GM23338 (cell line): Measurements from ENCODE around the gene TMEM139. TPM values are rescaled to one million over a fixed set of nuclear protein-coding genes. Genes with fewer than 3 reads are reported as not detected.

Experiments
- ATAC-seq: fragments of 200-7000 bp; cut with Tn5 transposase; 3 replicates; pipeline ENCODE4 v1.9.1; 2020
- DNase-seq: peaks from one replicate; pipeline ENCODE4 v3.0.0-alpha.2; 2015; ENCODE audit warnings: low spot score
- H2AFZ ChIP-seq: fragments of 200-600 bp; sonication (generic); 2 replicates; pipeline ENCODE4 v1.8.0; 2016; ENCODE audit warnings: antibody characterized with exemption, mild to moderate bottlenecking, moderate library complexity
- H3F3A ChIP-seq: fragments of 200-600 bp; sonication (generic); replicated peaks from 2 replicates; pipeline ENCODE4 v1.8.0; 2017; ENCODE audit warnings: antibody characterized with exemption, mixed run types, low read depth
- H3K27ac ChIP-seq: fragments of 200-600 bp; sonication (generic); 2 replicates; pipeline ENCODE4 v1.6.1; 2016; ENCODE audit warnings: low read depth
- H3K27me3 ChIP-seq: fragments of 200-600 bp; sonication (generic); 2 replicates; pipeline ENCODE4 v1.8.0; 2016; ENCODE audit warnings: mild to moderate bottlenecking, mixed run types, moderate library complexity; ENCODE audit not compliant: insufficient read depth
- H3K36me3 ChIP-seq: fragments of 200-600 bp; sonication (generic); 2 replicates; pipeline ENCODE4 v1.8.0; 2016; ENCODE audit warnings: mild to moderate bottlenecking; ENCODE audit not compliant: insufficient read depth
- H3K4me1 ChIP-seq: fragments of 200-600 bp; sonication (generic); 2 replicates; pipeline ENCODE4 v1.8.0; 2016; ENCODE audit warnings: mild to moderate bottlenecking, moderate library complexity; ENCODE audit not compliant: insufficient read depth
- H3K4me2 ChIP-seq: fragments of 200-600 bp; sonication (generic); 2 replicates; pipeline ENCODE4 v1.7.1; 2017; ENCODE audit warnings: mixed run types
- H3K4me3 ChIP-seq: fragments of 200-600 bp; sonication (generic); 2 replicates; pipeline ENCODE4 v1.6.1; 2016; ENCODE audit warnings: mixed run types
- H3K79me2 ChIP-seq: fragments of 200-600 bp; sonication (generic); replicated peaks from 2 replicates; pipeline ENCODE4 v1.8.0; 2017; ENCODE audit warnings: mild to moderate bottlenecking; ENCODE audit not compliant: insufficient read depth
- H3K9me2 ChIP-seq: fragments of 200-600 bp; sonication (generic); 2 replicates; pipeline ENCODE4 v1.8.0; 2017; ENCODE audit not compliant: insufficient read depth
- H4K20me1 ChIP-seq: fragments of 200-600 bp; sonication (generic); replicated peaks from 2 replicates; pipeline ENCODE4 v1.8.0; 2017; ENCODE audit warnings: mild to moderate bottlenecking; ENCODE audit not compliant: insufficient read depth
- H3K27ac Mint-ChIP-seq: 2 replicates; pipeline ENCODE4 v1.8.0; 2020; ENCODE audit warnings: inconsistent platforms, mild to moderate bottlenecking, moderate library complexity, mixed read lengths
- H3K27me3 Mint-ChIP-seq: 3 replicates; pipeline ENCODE4 v1.8.0; 2022; ENCODE audit warnings: low read depth, mild to moderate bottlenecking, moderate library complexity, mixed read lengths, inconsistent platforms; ENCODE audit not compliant: insufficient read depth, poor library complexity
- H3K36me3 Mint-ChIP-seq: 3 replicates; pipeline ENCODE4 v1.8.0; 2021; ENCODE audit warnings: low read depth, mild to moderate bottlenecking, inconsistent platforms, moderate library complexity, mixed read lengths
- H3K4me1 Mint-ChIP-seq: 3 replicates; pipeline ENCODE4 v1.8.0; 2020; ENCODE audit warnings: mild to moderate bottlenecking, inconsistent platforms, mixed read lengths
- H3K4me3 Mint-ChIP-seq: 3 replicates; pipeline ENCODE4 v1.8.0; 2021; ENCODE audit warnings: moderate library complexity, mild to moderate bottlenecking, inconsistent platforms, mixed read lengths
- H3K9me3 Mint-ChIP-seq: 3 replicates; pipeline ENCODE4 v1.8.0; 2020; ENCODE audit warnings: moderate library complexity, mild to moderate bottlenecking, inconsistent platforms, mixed read lengths
- CREB1 ChIP-seq: fragments of 250-450 bp; sonication (Bioruptor Pico); IDR thresholded peaks from 2 replicates; pipeline ENCODE4 v1.5.0; 2020; ENCODE audit warnings: low read depth, mild to moderate bottlenecking, moderate library complexity
- EZH2 ChIP-seq: fragments of 200-600 bp; sonication (generic); IDR thresholded peaks from one replicate; pipeline ENCODE4 v1.8.0; 2017; ENCODE audit warnings: antibody characterized with exemption, mild to moderate bottlenecking, low read depth; ENCODE audit not compliant: unreplicated experiment
- EZH2phosphoT487 ChIP-seq: fragments of 200-600 bp; sonication (generic); IDR thresholded peaks from one replicate; pipeline ENCODE4 v1.8.1; 2018; ENCODE audit warnings: antibody characterized with exemption; ENCODE audit not compliant: unreplicated experiment
- JUNB ChIP-seq: IDR thresholded peaks from one replicate; pipeline ENCODE4 v1.6.1; 2016; ENCODE audit warnings: antibody characterized with exemption; ENCODE audit not compliant: unreplicated experiment
- NANOG ChIP-seq: IDR thresholded peaks from 2 replicates; pipeline ENCODE4 v1.6.1; 2016; ENCODE audit warnings: antibody characterized with exemption, borderline replicate concordance
- POLR2AphosphoS5 ChIP-seq: IDR thresholded peaks from 2 replicates; pipeline ENCODE4 v1.6.1; 2016; ENCODE audit warnings: antibody characterized with exemption, low read depth
- STAT1 ChIP-seq: IDR thresholded peaks from one replicate; pipeline ENCODE4 v1.6.1; 2016; ENCODE audit warnings: antibody characterized with exemption; ENCODE audit not compliant: unreplicated experiment
- ZNF114 ChIP-seq: fragments of 250-450 bp; sonication (Bioruptor Pico); IDR thresholded peaks from 2 replicates; pipeline ENCODE4 v1.5.0; 2020; ENCODE audit warnings: mild to moderate bottlenecking, moderate library complexity
- ZNF331 ChIP-seq: fragments of 250-450 bp; sonication (Bioruptor Pico); IDR thresholded peaks from 2 replicates; pipeline ENCODE4 v1.5.0; 2020; ENCODE audit warnings: low read depth, mild to moderate bottlenecking, moderate library complexity
- polyA plus RNA-seq: library from polyadenylated mRNA; unstranded; fragments of >200 nt; fragmentation: Nextera tagmentation; extraction: Ambion mirVana; gene quantifications from 2 replicates; pipeline ENCODE4 v1.2.1, GENCODE V29; 2016
- total RNA-seq: library from RNA; depleted of rRNA; stranded (reverse); fragments of >200 nt; shearing (Covaris generic); gene quantifications from 2 replicates; pipeline ENCODE4 v1.2.3, GENCODE V29; 2014
- TF ChIP-seq, protein P1 (sequence below), 2 experiments: fragments of 200-600 bp in 1 of 2; sonication (generic) in 1 of 2; conservative IDR thresholded peaks; 2 replicates each; pipeline versions ENCODE4 v1.5.1 to v1.6.1; 2016 to 2017; ENCODE audit warnings: antibody characterized with exemption in 2 of 2, low read depth in 2 of 2, mild to moderate bottlenecking in 2 of 2, moderate library complexity in 1 of 2
- TF ChIP-seq, protein P2 (sequence below): fragments of 250-450 bp; sonication (Bioruptor Pico); IDR thresholded peaks from 2 replicates; pipeline ENCODE4 v1.5.0; 2020; ENCODE audit warnings: mild to moderate bottlenecking, moderate library complexity
- TF ChIP-seq, protein P3 (sequence below): IDR thresholded peaks from one replicate; pipeline ENCODE4 v1.6.1; 2018; ENCODE audit warnings: antibody characterized with exemption; ENCODE audit not compliant: unreplicated experiment
- TF ChIP-seq, protein P4 (sequence below): IDR thresholded peaks from 2 replicates; pipeline ENCODE4 v1.6.1; 2016; ENCODE audit warnings: antibody characterized with exemption

Gene TMEM139
- total and polyA plus RNA-seq, 2 experiments from 2014 or later, result 3.3 to 3.6 TPM

DNA sequence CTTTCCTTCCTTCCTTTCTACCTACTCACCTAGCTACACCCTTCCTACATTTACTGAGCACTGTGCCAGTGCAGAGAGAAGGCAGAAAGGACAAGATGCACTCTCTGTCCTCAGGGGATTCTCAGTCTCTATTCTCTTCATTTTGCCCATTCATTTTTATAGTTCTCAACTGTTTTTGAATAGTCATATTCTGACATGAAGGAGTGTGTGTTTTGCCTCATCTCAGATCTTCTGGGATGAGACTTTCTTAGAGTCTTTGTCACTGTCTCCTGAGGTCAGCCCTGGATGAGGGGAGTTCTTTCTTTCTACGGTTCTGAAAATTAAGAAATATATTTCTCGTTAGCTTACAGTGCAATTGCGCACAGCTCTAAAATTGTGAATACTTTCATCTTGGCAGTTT, 52.5 kb downstream of the TMEM139 start:
- no peak overlapping the region for H3K27ac Mint-ChIP-seq
- no peaks in the 10 kb centered on the region for H3K36me3 Mint-ChIP-seq
- H3K4me1 Mint-ChIP-seq, result no peaks in the 10 kb centered on the region
- no peak for DNase-seq
- peak overlapping the region; percentile 90; the same call in 1 of the 2 replicates for H2AFZ ChIP-seq
- no peaks in the 10 kb centered on the region for H3F3A ChIP-seq
- no peak for ATAC-seq
- no peaks in the 10 kb centered on the region for H3K27me3 ChIP-seq
- H4K20me1 ChIP-seq, result no peaks in the 10 kb centered on the region
- H3K4me2 ChIP-seq, result no peak overlapping the region
- H3K79me2 ChIP-seq, result no peaks in the 10 kb centered on the region
- H3K9me2 ChIP-seq, result peaks cover 6% of the 10 kb centered on the region; the same call in 1 of the 2 replicates
- H3K36me3 ChIP-seq, result no peaks in the 10 kb centered on the region
- no peaks in the 10 kb centered on the region; the same call in 2 of the 3 replicates for H3K9me3 Mint-ChIP-seq
- no peak overlapping the region for H3K4me3 ChIP-seq
- TF ChIP-seq ZNF114 (CRISPR knock-in tag), result no peak
- TF ChIP-seq, protein P1, sequence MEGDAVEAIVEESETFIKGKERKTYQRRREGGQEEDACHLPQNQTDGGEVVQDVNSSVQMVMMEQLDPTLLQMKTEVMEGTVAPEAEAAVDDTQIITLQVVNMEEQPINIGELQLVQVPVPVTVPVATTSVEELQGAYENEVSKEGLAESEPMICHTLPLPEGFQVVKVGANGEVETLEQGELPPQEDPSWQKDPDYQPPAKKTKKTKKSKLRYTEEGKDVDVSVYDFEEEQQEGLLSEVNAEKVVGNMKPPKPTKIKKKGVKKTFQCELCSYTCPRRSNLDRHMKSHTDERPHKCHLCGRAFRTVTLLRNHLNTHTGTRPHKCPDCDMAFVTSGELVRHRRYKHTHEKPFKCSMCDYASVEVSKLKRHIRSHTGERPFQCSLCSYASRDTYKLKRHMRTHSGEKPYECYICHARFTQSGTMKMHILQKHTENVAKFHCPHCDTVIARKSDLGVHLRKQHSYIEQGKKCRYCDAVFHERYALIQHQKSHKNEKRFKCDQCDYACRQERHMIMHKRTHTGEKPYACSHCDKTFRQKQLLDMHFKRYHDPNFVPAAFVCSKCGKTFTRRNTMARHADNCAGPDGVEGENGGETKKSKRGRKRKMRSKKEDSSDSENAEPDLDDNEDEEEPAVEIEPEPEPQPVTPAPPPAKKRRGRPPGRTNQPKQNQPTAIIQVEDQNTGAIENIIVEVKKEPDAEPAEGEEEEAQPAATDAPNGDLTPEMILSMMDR (conservative IDR thresholded peaks at IDR 0.05; ENCODE audit: low read depth in 2 of 2), result no peak
- no peak for TF ChIP-seq EZH2
- no peak for TF ChIP-seq NANOG
- TF ChIP-seq, protein P2, sequence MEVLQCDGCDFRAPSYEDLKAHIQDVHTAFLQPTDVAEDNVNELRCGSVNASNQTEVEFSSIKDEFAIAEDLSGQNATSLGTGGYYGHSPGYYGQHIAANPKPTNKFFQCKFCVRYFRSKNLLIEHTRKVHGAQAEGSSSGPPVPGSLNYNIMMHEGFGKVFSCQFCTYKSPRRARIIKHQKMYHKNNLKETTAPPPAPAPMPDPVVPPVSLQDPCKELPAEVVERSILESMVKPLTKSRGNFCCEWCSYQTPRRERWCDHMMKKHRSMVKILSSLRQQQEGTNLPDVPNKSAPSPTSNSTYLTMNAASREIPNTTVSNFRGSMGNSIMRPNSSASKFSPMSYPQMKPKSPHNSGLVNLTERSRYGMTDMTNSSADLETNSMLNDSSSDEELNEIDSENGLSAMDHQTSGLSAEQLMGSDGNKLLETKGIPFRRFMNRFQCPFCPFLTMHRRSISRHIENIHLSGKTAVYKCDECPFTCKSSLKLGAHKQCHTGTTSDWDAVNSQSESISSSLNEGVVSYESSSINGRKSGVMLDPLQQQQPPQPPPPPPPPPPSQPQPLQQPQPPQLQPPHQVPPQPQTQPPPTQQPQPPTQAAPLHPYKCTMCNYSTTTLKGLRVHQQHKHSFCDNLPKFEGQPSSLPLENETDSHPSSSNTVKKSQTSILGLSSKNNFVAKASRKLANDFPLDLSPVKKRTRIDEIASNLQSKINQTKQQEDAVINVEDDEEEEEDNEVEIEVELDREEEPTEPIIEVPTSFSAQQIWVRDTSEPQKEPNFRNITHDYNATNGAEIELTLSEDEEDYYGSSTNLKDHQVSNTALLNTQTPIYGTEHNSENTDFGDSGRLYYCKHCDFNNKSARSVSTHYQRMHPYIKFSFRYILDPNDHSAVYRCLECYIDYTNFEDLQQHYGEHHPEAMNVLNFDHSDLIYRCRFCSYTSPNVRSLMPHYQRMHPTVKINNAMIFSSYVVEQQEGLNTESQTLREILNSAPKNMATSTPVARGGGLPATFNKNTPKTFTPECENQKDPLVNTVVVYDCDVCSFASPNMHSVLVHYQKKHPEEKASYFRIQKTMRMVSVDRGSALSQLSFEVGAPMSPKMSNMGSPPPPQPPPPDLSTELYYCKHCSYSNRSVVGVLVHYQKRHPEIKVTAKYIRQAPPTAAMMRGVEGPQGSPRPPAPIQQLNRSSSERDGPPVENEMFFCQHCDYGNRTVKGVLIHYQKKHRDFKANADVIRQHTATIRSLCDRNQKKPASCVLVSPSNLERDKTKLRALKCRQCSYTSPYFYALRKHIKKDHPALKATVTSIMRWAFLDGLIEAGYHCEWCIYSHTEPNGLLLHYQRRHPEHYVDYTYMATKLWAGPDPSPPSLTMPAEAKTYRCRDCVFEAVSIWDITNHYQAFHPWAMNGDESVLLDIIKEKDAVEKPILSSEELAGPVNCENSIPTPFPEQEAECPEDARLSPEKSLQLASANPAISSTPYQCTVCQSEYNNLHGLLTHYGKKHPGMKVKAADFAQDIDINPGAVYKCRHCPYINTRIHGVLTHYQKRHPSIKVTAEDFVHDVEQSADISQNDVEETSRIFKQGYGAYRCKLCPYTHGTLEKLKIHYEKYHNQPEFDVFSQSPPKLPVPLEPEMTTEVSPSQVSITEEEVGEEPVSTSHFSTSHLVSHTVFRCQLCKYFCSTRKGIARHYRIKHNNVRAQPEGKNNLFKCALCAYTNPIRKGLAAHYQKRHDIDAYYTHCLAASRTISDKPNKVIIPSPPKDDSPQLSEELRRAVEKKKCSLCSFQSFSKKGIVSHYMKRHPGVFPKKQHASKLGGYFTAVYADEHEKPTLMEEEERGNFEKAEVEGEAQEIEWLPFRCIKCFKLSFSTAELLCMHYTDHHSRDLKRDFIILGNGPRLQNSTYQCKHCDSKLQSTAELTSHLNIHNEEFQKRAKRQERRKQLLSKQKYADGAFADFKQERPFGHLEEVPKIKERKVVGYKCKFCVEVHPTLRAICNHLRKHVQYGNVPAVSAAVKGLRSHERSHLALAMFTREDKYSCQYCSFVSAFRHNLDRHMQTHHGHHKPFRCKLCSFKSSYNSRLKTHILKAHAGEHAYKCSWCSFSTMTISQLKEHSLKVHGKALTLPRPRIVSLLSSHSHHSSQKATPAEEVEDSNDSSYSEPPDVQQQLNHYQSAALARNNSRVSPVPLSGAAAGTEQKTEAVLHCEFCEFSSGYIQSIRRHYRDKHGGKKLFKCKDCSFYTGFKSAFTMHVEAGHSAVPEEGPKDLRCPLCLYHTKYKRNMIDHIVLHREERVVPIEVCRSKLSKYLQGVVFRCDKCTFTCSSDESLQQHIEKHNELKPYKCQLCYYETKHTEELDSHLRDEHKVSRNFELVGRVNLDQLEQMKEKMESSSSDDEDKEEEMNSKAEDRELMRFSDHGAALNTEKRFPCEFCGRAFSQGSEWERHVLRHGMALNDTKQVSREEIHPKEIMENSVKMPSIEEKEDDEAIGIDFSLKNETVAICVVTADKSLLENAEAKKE (CRISPR knock-in tag), result no peak
- no peak for TF ChIP-seq JUNB
- no peak for TF ChIP-seq EZH2phosphoT487
- no peak for TF ChIP-seq POLR2AphosphoS5
- TF ChIP-seq ZNF331 (CRISPR knock-in tag), result no peak
- TF ChIP-seq STAT1, result no peak
- TF ChIP-seq, protein P3, sequence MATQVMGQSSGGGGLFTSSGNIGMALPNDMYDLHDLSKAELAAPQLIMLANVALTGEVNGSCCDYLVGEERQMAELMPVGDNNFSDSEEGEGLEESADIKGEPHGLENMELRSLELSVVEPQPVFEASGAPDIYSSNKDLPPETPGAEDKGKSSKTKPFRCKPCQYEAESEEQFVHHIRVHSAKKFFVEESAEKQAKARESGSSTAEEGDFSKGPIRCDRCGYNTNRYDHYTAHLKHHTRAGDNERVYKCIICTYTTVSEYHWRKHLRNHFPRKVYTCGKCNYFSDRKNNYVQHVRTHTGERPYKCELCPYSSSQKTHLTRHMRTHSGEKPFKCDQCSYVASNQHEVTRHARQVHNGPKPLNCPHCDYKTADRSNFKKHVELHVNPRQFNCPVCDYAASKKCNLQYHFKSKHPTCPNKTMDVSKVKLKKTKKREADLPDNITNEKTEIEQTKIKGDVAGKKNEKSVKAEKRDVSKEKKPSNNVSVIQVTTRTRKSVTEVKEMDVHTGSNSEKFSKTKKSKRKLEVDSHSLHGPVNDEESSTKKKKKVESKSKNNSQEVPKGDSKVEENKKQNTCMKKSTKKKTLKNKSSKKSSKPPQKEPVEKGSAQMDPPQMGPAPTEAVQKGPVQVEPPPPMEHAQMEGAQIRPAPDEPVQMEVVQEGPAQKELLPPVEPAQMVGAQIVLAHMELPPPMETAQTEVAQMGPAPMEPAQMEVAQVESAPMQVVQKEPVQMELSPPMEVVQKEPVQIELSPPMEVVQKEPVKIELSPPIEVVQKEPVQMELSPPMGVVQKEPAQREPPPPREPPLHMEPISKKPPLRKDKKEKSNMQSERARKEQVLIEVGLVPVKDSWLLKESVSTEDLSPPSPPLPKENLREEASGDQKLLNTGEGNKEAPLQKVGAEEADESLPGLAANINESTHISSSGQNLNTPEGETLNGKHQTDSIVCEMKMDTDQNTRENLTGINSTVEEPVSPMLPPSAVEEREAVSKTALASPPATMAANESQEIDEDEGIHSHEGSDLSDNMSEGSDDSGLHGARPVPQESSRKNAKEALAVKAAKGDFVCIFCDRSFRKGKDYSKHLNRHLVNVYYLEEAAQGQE, result no peak
- no peak for TF ChIP-seq CREB1 (CRISPR knock-in tag)
- TF ChIP-seq, protein P4, sequence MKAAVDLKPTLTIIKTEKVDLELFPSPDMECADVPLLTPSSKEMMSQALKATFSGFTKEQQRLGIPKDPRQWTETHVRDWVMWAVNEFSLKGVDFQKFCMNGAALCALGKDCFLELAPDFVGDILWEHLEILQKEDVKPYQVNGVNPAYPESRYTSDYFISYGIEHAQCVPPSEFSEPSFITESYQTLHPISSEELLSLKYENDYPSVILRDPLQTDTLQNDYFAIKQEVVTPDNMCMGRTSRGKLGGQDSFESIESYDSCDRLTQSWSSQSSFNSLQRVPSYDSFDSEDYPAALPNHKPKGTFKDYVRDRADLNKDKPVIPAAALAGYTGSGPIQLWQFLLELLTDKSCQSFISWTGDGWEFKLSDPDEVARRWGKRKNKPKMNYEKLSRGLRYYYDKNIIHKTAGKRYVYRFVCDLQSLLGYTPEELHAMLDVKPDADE, result no peak
- H3K27ac ChIP-seq, result no peak overlapping the region
- no peaks in the 10 kb centered on the region for H3K4me1 ChIP-seq
- no peaks in the 10 kb centered on the region for H3K27me3 Mint-ChIP-seq
- H3K4me3 Mint-ChIP-seq, result no peak overlapping the region
